Activated CD4-positive, alpha-beta T cell treated with anti-CD3 and anti-CD28 coated beads, Interleukin-2, amount 10 ng/mL, durations not matched to agents 24 days and 14 days (primary cell): ENCODE results near the gene SNAPC4. TPM values are rescaled to one million over a fixed set of nuclear protein-coding genes. Genes with fewer than 3 reads are reported as not detected.
A peak's percentile ranks its signal among the peaks of the same experiment; 100 is the strongest.

Source experiments
- DNase-seq: peaks from one replicate; pipeline ENCODE4 v3.0.0; 2022
- H3K27ac Mint-ChIP-seq: one replicate; pipeline ENCODE4 v1.8.0; 2022; ENCODE audit warnings: mild to moderate bottlenecking, mixed read lengths
- H3K27me3 Mint-ChIP-seq: one replicate; pipeline ENCODE4 v1.8.0; 2022; ENCODE audit warnings: mixed read lengths
- H3K36me3 Mint-ChIP-seq: one replicate; pipeline ENCODE4 v1.8.0; 2022; ENCODE audit warnings: low read depth, mild to moderate bottlenecking, mixed read lengths
- H3K4me1 Mint-ChIP-seq: one replicate; pipeline ENCODE4 v1.8.0; 2021; ENCODE audit warnings: mixed read lengths
- H3K4me3 Mint-ChIP-seq: one replicate; pipeline ENCODE4 v1.8.0; 2022; ENCODE audit warnings: mild to moderate bottlenecking, moderate library complexity, mixed read lengths
- H3K9me3 Mint-ChIP-seq: one replicate; pipeline ENCODE4 v1.8.0; 2021; ENCODE audit warnings: mixed read lengths
- intact Hi-C: fragments of 100-400 bp; cut with micrococcal nuclease; formaldehyde crosslinking; loops from one replicate; pipeline ENCODE4 v1.15.1; 2023
- total RNA-seq: library from RNA; stranded (reverse); gene quantifications from 2 replicates; pipeline ENCODE4 v1.2.3, GENCODE V29; 2022

SNAPC4 gene
- total RNA-seq, 1 donor from 2014 or later: 27.3 TPM

DNA sequence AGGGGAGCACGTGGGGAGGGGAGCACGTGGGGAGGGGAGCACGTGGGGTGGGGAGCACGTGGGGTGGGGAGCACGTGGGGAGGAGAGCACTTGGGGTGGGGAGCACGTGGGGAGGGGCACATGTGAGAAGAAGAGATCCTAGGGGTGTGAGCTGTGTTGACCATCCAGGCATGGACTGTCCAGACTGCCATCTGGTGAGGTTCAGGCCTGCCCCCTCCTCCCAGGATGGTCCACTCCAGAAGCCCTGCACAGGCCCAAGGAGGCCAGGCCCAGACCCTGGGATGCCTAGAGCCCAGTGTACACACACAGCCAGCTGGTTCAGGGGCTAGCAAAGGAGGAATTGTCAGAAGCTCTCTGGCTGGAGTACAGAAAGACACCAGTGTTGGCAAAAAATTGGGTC, 2.3 kb downstream of the SNAPC4 start:
- H3K4me3 Mint-ChIP-seq: no peak overlapping the region
- DNase-seq: no peak
- H3K27ac Mint-ChIP-seq: no peak overlapping the region
- H3K27me3 Mint-ChIP-seq: no peaks in the 10 kb centered on the region
- intact Hi-C loops: no loop called here
- peaks cover 43% of the 10 kb centered on the region for H3K36me3 Mint-ChIP-seq
- peaks cover 21% of the 10 kb centered on the region for H3K4me1 Mint-ChIP-seq
- H3K9me3 Mint-ChIP-seq: no peaks in the 10 kb centered on the region

DNA sequence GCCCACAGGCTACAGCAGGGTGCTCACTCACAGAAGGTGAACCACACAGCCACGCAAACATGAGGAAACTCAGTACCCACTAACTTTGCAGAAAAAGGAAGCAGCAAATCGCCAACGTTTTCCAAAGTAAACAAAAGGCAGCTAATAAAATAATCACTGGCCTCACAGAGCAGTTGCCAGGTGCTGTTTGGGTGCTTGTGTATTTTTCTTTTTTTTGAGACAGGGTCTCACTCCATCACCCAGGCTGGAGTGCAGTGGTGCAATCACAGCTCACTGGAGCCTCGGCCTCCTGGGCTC, 3.8 kb downstream of the SNAPC4 start:
- Mint-ChIP-seq H3K4me1 (peaks cover 13% of the 10 kb centered on the region), H3K36me3 (peaks cover 44% of the 10 kb centered on the region), H3K27ac (no peak overlapping the region), H3K4me3 (no peak overlapping the region), H3K9me3 (no peaks in the 10 kb centered on the region), H3K27me3 (no peaks in the 10 kb centered on the region)
- DNase-seq: no peak
- intact Hi-C loops: no loop called here

- no peaks in the 10 kb centered on the region for H3K27me3 Mint-ChIP-seq
Observed at GRCh38 chr9:136395345-136396218, 4.4 kb downstream of the SNAPC4 start.

GRCh38 chr9:136395020-136395340, 5.0 kb downstream of the SNAPC4 start:
- H3K36me3 Mint-ChIP-seq: peaks cover 47% of the 10 kb centered on the region

More at GRCh38 chr9:136395345-136396218, 4.4 kb downstream of the SNAPC4 start:
- Mint-ChIP-seq H3K9me3 (no peaks in the 10 kb centered on the region), H3K27ac (no peak overlapping the region), H3K4me1 (peaks cover 13% of the 10 kb centered on the region), H3K4me3 (no peak overlapping the region), H3K36me3 (peaks cover 46% of the 10 kb centered on the region)
- intact Hi-C loops: no loop called here
- no peak for DNase-seq

DNA sequence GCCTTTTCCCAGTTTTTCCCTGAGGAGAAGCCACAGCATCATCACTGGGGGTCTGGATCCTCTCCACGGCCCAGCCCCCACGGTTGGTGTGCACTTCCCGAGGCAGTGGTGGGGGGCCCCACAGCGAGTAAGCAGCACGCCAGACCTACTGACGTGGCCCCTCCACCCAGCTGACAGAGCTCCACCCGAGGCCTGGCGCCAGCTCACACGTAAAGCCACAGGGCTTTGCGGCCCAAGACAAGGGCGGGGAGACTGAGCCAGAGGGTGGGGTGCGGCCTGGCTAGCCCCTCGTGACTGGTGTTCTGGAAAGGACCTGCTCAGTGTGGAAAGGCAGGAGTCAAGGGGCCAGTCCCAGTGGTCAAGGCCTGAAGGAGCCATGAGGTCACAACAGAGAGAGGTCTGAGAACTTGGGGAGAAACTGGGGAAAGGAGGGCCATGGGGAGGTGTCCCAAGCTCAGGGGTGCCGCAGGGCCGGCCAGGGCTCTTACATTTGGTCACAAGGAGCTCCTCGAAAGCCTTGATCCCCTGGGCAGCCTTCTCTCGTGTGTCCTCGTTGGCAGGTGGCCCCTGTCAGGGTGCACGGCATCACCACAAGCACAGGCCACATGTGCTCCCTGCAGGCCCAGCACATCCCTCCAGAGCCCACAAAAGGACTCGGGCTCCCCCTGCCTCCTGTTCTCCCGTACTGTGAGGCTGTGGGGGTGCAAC, 5.5 kb downstream of the SNAPC4 start:
- DNase-seq: no peak
- Mint-ChIP-seq H3K4me1 (peaks cover 11% of the 10 kb centered on the region), H3K9me3 (no peaks in the 10 kb centered on the region), H3K4me3 (no peak overlapping the region), H3K27ac (no peak overlapping the region), H3K27me3 (no peaks in the 10 kb centered on the region), H3K36me3 (peaks cover 51% of the 10 kb centered on the region)
- intact Hi-C loops: no loop called here

More at GRCh38 chr9:136395020-136395340, 5.0 kb downstream of the SNAPC4 start:
- no peak for DNase-seq
- H3K9me3 Mint-ChIP-seq: no peaks in the 10 kb centered on the region
- intact Hi-C loops: no loop called here
- H3K4me3 Mint-ChIP-seq: no peak overlapping the region
- H3K27ac Mint-ChIP-seq: no peak overlapping the region
- H3K27me3 Mint-ChIP-seq: no peaks in the 10 kb centered on the region
- H3K4me1 Mint-ChIP-seq: peaks cover 11% of the 10 kb centered on the region

- intact Hi-C loops: no loop called here
- no peak for DNase-seq
- peaks cover 3% of the 10 kb centered on the region for H3K4me1 Mint-ChIP-seq
- peaks cover 51% of the 10 kb centered on the region for H3K36me3 Mint-ChIP-seq
- no peak overlapping the region for H3K27ac Mint-ChIP-seq
- H3K27me3 Mint-ChIP-seq: no peaks in the 10 kb centered on the region
- no peak overlapping the region for H3K4me3 Mint-ChIP-seq
- H3K9me3 Mint-ChIP-seq: no peaks in the 10 kb centered on the region
Observed at GRCh38 chr9:136393531-136393930, 6.4 kb downstream of the SNAPC4 start.

DNA sequence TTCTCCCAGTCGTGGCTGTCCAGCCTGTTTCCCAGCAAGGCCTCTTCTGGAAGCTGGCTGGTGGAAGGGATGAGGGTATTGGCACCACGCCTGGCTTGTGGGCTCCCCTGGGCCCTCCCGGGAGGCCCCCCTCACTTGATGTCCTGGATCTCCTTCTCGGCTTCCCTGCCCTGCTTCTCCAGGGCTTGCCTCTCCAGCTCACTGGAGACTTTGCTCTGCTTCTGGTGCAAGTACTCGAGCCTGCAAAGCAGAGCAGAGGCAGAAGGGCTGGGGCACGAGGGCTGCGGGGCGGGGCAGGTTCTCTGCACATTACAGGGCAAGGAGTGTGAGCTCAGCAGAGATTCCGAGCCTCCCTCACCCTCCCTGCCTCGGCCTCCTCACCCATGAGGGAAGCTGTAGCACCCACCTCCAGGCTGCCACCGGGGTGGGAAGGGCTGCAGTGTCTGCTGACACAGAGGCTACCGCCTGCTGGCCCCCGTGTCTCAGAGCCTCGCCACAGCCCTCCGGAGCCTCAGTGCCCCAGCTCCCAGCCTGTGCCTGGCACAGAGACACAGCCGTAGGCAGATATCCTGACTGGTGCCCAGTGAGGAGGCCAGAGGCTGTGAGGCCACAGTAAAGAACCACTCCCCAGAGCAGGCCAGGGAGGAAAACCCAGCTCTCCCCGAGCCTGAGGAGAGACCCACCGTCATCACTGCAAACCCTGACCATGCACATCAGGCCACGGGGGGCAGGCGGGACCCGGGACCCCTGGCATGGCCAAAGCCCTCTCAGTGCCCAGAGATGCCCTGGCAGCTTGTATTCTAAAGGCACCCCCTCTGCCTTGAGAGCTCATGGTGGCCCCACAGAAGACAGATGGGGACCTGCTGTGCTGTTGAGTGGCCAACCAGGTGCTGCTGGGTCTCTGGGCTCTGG, 7.2 kb downstream of the SNAPC4 start:
- Mint-ChIP-seq H3K27me3 (no peaks in the 10 kb centered on the region), H3K4me1 (no peaks in the 10 kb centered on the region), H3K4me3 (no peak overlapping the region), H3K9me3 (no peaks in the 10 kb centered on the region), H3K36me3 (peaks cover 52% of the 10 kb centered on the region), H3K27ac (no peak overlapping the region)
- DNase-seq: no peak
- intact Hi-C loops: no loop called here

DNA sequence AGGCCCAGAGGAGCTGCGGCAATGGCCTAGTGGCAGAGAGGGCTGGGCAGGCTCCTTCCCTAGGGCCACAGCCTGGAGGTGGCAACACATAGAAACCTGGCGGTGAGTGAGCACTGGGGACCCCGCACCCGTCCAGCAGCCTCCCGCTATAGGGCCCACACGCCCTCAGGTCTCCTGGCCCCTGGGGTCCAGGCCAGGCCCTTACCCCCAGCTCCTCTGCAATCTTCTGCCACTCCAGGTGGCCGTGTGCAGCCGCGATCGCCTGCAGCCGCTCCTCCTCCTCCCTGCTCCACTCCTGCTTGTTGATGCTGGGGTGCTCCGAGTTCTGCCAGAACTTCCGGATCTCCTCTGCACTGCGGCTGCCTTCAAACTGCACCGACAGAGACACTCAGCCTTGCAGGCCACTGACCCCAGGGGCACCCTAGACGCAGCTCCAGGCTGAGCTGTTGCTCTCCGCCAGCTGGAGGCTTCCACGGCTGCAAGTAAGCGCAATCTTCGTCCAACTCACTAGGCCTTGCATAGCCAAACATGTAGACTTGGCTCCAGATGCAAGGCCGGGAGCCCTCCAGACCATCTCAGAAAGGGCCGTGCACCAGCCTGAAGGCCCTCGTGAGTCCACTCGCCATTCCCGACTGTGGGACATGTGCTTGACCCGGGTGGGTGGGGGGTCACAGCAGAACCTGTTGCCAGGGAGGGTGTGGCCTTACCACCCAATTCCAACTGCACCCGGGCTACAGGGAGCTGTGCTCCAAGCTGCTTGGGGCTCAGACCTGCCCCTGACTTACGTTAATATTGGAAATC, 8.0 kb downstream of the SNAPC4 start:
- no peaks in the 10 kb centered on the region for H3K4me1 Mint-ChIP-seq
- H3K9me3 Mint-ChIP-seq: no peaks in the 10 kb centered on the region
- intact Hi-C loops: no loop called here
- no peaks in the 10 kb centered on the region for H3K27me3 Mint-ChIP-seq
- DNase-seq: no peak
- H3K4me3 Mint-ChIP-seq: no peak overlapping the region
- peaks cover 54% of the 10 kb centered on the region for H3K36me3 Mint-ChIP-seq
- H3K27ac Mint-ChIP-seq: no peak overlapping the region

GRCh38 chr9:136389396-136389795, 10.6 kb downstream of the SNAPC4 start:
- no peak overlapping the region for H3K4me3 Mint-ChIP-seq
- no peak for DNase-seq
- peaks cover 63% of the 10 kb centered on the region for H3K36me3 Mint-ChIP-seq
- H3K4me1 Mint-ChIP-seq: peaks cover 16% of the 10 kb centered on the region
- H3K27ac Mint-ChIP-seq: no peak overlapping the region
- intact Hi-C loops: no loop called here
- H3K9me3 Mint-ChIP-seq: no peaks in the 10 kb centered on the region
- no peaks in the 10 kb centered on the region for H3K27me3 Mint-ChIP-seq

DNA sequence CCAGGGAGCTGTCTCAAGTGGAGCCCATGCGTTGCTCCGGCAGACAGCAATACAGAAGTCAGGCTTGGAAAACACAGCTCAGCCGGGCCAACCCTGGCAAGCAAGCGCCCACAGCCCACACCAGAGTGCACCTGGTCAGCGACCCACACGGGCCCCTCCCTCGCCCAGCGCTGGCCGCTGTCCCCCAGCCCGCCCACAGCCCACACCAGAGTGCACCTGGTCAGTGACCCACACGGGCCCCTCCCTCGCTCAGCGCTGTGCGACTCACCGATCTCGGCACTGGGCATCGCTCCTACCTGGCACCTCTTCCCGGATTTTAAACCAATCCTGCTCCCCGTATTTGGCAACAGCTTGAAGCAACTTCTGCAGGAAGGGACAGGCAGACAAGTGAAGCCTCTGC, 12.8 kb downstream of the SNAPC4 start:
- Mint-ChIP-seq H3K9me3 (no peaks in the 10 kb centered on the region), H3K36me3 (peaks cover 73% of the 10 kb centered on the region), H3K4me3 (no peak overlapping the region), H3K27me3 (no peaks in the 10 kb centered on the region), H3K27ac (no peak overlapping the region), H3K4me1 (peaks cover 16% of the 10 kb centered on the region)
- DNase-seq: no peak
- intact Hi-C loops: no loop called here

GRCh38 chr9:136386018-136386417, 14.0 kb downstream of the SNAPC4 start:
- Mint-ChIP-seq H3K4me3 (no peak overlapping the region), H3K27me3 (no peaks in the 10 kb centered on the region), H3K36me3 (peaks cover 66% of the 10 kb centered on the region), H3K9me3 (no peaks in the 10 kb centered on the region), H3K27ac (no peak overlapping the region), H3K4me1 (peaks cover 16% of the 10 kb centered on the region)
- intact Hi-C loops: no loop called here
- DNase-seq: no peak

DNA sequence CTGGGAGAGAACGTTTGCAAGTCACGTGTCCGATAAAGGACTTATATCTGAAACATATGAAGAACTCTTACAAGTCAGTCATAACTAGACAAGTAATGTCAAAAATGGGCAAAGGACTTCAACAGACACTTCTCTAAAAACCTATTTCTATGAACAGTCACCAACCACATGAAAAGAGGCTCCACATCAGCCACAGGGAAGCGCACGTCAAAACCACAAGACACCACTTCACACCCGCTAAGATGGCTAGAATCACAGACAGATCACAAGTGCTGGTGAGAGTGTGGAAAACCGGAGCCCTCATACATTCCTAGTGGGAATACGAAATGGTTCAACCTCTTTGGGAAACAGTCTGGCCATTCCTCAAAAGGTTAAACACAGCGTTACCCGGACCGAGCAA, 15.0 kb downstream of the SNAPC4 start:
- no peaks in the 10 kb centered on the region for H3K27me3 Mint-ChIP-seq
- peaks cover 64% of the 10 kb centered on the region for H3K36me3 Mint-ChIP-seq
- intact Hi-C loops: loop anchor here (2.0 kb wide), 1 partner anchor 18 kb away; no protein-coding TSS in a partner anchor
- peaks cover 16% of the 10 kb centered on the region for H3K4me1 Mint-ChIP-seq
- DNase-seq: peak; percentile 86
- peak overlapping the region; percentile 65 for H3K27ac Mint-ChIP-seq
- peak overlapping the region; percentile 68 for H3K4me3 Mint-ChIP-seq
- H3K9me3 Mint-ChIP-seq: no peaks in the 10 kb centered on the region

GRCh38 chr9:136383436-136383835, 16.5 kb downstream of the SNAPC4 start:
- Mint-ChIP-seq H3K27ac (no peak overlapping the region), H3K27me3 (no peaks in the 10 kb centered on the region), H3K36me3 (peaks cover 49% of the 10 kb centered on the region), H3K4me3 (no peak overlapping the region), H3K9me3 (no peaks in the 10 kb centered on the region), H3K4me1 (peaks cover 16% of the 10 kb centered on the region)
- DNase-seq: no peak
- intact Hi-C loops: no loop called here
